Measurements from ENCODE around the gene ATP6V0C.
"Not testable (repeated sequence)": the region's sequence is repeated elsewhere in the genome, so short reads cannot be mapped to it uniquely, and the experiment has no call there.

ATP6V0C gene

DNA sequence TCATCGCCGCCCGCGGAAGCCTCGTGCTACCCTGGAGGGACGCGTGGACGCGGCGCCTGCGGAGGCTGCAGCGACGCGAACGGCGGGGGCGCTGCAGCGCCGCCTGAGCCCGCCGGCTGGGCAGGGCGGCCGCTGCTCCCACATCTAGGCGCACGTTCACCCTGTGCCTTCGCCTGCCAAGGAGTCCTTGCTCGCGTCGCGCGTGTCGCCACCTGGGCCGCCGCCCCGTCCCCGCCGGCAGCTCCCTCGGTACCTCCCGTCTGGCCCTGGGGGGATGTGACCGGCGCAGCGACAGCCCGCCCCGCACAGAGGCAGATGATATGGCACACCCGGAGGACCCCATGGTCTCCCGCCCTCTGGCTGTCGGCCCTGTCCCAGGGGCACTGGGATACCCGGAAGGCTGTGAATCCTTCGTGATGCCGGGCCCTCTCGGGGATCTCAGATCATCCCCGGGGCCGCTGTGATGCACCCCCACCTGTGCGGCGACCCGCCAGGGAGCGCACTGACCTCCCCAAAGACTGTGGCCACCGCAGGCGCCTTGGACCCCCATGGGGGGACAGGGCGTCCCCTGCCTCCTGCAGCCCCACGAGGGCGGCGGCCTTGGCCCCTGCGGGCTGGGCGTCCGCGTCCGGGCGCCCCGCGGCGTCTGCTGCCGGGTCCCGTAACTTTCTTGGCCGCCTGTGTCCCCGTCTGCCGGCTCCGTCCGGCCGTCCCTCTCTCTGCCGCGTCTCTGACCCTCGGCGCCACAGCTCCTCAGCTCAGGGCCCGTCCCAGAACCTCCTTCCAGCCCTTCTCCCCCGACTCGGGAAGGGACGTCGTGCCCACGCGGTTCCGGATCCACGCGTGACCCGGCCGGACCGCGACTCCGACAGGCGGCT, 39.5 kb upstream of the ATP6V0C start:
- DNase-seq = peak in 41 of 58 donors; percentile 15 to 64 (median 44)

DNA sequence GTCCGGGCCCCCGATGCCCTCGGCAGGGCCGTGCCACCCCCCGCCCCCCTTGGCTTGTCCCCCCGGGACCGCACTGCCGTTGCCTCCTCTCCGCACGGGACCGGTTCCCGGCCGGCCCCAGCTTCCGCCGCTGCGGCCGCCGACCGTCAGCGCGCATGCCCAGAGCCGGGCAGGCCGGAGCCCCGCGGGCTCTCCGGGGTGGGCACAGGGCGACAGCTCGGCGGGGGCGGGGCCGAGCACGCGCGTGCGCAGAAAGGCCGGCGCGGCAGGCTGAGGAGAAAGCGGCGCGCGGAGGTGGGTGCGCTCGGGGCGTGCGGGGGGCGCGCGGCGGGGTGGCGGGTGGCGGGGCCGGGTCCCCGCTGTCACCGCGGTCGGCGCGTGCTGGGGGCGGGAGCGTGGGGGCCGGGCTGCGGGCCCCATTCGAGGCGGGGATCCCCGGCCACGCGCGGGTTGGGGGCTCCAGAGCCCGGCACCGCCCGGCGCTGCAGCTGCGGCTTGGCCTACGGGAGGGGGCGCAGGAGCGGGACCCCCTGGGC, 38.8 kb upstream of the ATP6V0C start, which contains the start of gene TBC1D24:
TSS of gene TBC1D24 (plus strand) at position 251 of the 536 bp plus-strand sequence. CDS start 21,022 bp downstream, outside the sequence.
- DNase-seq = peak in 57 of 58 donors; percentile 22 to 89 (median 77)

DNA sequence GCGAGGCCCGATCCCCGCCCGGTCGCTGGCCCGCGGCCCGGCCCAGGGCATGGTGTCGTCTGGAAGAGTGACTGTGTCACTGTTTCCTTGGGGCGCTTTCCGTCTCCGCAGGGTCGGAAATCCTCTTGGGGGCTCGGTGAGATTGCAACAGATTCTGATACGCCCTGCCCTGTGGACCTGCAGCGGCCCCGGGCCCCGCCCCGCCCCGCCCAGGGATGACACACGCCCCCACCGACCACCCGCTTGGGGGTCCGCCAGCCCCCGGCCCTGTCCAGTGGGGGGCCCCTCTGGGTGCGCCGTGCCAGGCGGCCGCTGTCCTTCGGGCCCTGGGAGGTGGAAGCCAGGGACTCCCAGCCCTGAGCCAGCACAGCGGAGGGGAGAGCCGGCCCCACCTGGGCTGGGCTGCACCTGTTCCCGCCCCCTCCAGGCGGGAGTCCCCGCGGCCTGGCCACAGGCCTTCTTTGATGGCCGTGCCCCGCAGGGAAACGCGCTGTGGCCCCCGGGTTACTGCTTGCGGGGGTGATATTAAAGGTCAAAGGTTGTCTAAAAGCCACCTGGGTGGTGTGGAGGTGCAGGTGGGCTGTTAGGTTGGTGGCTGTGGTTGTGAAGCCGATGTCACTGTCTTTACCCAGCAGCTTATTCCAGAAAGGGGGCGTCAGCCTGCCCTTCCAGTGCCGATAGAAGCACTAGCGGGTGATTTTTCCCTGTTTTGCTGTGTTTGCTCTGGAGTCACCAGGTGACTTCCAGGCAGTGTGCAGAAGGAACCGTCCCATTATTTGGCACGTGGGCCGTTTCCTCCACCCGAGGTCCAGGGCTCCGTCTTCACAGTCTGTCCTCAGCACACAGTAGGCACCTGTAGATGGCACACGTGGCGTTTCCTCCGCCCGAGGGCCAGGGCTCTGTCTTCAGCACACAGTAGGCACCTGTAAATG, 38.1 kb upstream of the ATP6V0C start:
- DNase-seq = peak in 1 of 58 donors; percentile 53

- DNase-seq = no peak
Measured at GRCh38 chr16:2476345-2476720, 37.4 kb upstream of the ATP6V0C start.

- DNase-seq = no peak
Measured at GRCh38 chr16:2476741-2477140, 37.0 kb upstream of the ATP6V0C start.

DNA sequence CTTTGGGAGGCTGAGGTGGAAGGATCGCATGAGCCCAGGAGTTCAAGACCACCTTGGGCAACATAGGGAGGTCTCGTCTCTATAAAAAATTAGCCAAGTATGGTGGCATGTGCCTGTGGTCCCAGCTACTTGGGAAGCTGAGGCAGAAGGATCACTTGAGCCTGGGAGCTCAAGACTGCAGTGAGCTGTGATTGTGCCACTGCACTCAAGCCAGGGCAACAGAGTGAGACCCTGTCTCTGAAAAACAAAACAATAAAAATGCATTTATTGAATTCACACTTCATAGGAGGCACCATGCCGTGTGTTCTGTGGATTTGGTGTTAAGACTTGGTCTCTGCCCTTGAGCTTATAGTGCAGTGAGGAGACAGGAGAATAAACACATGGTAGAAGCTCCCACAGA, 36.4 kb upstream of the ATP6V0C start:
- no peak for DNase-seq

DNA sequence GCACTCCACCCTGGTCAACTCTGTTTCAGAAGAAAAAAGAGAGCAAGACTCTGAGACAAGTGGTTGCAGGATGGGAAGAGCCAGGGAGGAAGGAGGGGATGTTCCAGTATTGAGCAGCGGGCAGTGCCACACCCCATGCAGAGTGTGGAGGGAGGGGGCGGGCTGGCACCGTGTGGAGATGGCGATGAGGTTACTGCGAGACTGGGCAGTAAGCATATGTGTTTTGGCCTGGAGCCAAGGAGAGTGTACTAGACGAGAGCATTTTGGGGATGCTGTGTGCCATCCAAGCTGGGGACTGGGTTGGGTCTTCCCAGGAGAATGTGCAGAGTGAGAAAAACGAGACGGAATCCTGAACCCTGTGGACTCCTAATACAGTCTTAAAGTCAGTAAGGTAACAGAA, 35.5 kb upstream of the ATP6V0C start:
- no peak for DNase-seq

DNA sequence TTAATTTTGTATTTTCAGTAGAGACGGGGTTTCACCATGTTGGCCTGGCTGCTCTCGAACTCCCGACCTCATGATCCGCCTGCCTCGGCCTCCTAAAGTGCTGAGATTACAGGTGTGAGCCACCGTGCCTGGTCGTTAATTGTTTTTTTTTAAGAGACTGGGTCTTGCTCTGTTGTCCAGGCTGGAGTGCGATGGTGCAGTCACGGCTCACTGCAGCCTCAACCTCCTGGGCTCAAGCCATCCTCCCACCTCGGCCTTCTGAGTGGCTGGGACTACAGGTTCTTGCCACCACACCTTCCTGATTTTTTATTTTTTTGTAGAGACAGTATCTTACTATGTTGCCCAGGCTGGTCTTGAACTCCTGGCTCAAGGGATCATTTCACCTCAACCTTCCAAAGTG, 33.8 kb upstream of the ATP6V0C start:
- not testable (repeated sequence) for DNase-seq

DNA sequence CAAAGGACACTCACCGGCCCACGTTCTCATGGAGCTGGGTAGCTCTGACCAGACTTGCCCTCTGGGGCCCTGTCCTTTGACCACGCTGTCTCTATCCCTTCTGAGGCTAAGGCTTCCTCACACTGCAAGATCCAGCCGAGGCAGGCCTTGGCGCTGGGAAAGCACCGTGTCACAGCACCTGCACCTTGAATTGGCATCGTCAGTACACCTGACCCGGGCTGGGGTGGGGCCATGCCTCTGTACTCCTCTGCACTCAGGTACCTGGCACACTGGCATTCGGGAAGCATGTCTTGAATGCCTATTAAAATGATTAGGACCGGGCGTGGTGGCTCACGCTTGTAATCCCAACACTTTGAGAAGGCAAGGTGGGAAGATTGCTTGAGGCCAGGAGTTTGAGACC, 32.8 kb upstream of the ATP6V0C start:
- no peak for DNase-seq

- DNase-seq = no peak
Measured at GRCh38 chr16:2481676-2482075, 32.1 kb upstream of the ATP6V0C start.

- DNase-seq = no peak
Measured at GRCh38 chr16:2482249-2482648, 31.5 kb upstream of the ATP6V0C start.

- peak in 50 of 58 donors; percentile 28 to 82 (median 58) for DNase-seq
Measured at GRCh38 chr16:2482708-2483534, 30.8 kb upstream of the ATP6V0C start.

GRCh38 chr16:2483939-2484897, 29.5 kb upstream of the ATP6V0C start:
- no peak for DNase-seq

DNA sequence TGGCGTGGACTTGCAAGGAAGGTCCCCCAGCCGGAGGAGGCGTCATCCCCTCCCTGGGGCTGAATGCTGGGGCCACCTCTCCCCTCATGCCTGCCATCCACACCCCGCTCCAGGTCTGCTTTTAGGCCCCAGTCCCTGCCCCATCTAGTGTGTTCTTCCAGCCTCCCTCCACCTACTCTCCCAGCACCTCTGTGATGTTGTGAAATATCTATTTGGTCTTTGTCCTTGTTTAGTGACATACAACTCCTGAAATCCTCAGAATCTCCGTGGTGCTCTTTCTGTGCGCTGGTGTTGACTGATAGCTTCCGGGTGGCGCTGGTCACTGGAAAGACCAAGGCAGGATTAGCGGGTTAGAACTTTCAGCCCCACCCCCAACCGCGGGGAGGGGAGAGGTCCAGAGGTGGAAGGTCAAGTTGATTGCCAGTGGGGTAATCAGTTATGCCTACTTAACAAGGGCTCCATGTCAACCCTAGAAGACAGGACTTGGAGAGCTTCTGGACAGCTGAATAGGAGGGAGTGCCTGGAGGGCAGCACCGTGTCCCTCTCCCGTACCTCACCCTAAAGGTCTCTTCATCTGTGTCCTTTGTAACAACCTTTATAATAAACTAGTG, 28.7 kb upstream of the ATP6V0C start:
- DNase-seq = no peak

DNA sequence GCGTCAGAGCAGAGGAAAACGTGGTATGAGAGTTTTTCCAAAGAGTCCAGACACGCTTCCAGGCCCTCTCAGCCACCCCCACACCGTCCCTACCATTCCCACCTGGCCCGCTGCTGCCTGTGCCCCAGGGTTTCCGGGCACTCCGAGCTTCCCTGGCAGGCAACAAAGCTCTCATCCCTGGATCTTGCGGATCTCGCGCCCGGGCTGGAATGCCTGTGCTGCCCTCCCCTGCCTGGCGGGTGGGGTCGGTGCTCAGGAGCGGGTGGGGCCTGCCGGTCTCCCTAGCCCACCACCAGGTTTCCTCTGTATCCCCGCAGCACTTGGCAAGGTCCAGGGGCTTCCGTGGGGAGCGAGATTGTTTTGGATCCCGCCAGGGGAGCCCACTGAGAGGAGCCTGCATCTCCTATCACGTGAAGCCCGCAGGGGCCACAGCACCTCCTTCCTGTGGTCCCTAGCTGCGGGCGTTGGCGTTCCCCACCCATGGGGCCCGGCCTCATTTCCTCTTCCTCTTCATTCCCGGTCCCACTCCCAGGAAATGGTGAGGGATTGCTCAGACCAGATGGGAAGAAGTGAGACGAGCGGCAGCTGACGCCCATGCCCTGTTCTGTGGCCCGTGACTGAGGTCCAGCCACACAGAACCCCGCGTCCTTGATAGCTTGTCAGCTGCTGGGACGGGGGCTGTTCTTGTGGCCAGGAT, 27.8 kb upstream of the ATP6V0C start:
- no peak for DNase-seq

DNA sequence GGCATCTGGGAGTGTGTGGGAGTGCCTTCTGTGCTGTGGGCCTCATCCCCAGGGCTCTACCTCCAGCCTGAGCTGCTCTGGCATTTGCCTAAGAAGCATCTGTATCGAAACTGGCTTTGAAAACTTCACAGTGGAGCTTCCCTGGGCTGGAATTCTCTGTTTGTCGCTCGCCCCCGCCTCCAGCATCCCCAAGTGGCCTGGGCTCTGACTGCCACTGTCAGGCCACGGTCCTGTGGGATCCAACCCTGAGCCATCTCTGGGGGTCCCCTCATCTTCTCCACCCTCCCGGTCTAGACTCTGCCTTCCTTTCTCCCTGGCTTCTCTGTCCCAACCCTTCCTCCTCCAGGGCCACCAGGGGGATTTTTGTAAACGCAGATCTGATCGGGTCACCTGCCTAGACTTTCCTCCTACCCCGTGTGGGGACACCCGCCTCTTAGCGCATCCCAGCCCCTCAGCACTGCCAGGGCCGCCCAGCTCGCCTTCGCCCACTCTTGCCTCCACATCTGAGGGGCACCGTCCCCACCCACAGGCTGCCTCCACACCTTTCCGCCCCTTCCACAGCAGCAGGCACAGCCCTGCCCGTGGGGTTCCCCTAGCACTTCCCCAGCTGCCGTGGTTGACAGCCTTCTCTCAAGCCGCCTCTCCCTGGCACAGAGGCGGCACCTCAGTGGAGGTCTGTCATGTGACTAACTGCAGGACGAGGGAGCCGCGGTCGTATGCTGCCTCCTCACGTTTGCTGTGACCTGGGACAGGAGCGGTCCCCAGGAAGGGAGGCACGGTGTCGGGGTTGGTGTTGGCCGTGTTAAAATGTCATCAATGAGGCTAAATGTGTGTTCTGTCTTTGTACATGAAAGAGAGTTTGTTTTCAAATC, 26.9 kb upstream of the ATP6V0C start:
- peak in 33 of 58 donors; percentile 17 to 60 (median 45) for DNase-seq

GRCh38 chr16:2487517-2487842, 26.3 kb upstream of the ATP6V0C start:
- peak in 2 of 58 donors; percentile 48 to 59 for DNase-seq
